PC-3 (cell line): ENCODE results near the gene ZNF628.

ENCODE experiments used
- CTCF ChIP-seq: fragments of 300-600 bp; sonication (generic); conservative IDR thresholded peaks from 2 replicates; pipeline ENCODE4 v1.5.1; 2017; ENCODE audit warnings: antibody characterized with exemption, low read depth, mild to moderate bottlenecking, low read length
- EZH2 ChIP-seq: fragments of 300-600 bp; sonication (generic); IDR thresholded peaks from one replicate; pipeline ENCODE4 v1.6.1; 2017; ENCODE audit warnings: antibody characterized with exemption, mild to moderate bottlenecking, low read length; ENCODE audit not compliant: unreplicated experiment
- EZH2phosphoT487 ChIP-seq: fragments of 300-600 bp; sonication (generic); IDR thresholded peaks from 2 replicates; pipeline ENCODE4 v1.6.1; 2018; ENCODE audit warnings: mild to moderate bottlenecking, antibody characterized with exemption, low read length, borderline replicate concordance

DNA sequence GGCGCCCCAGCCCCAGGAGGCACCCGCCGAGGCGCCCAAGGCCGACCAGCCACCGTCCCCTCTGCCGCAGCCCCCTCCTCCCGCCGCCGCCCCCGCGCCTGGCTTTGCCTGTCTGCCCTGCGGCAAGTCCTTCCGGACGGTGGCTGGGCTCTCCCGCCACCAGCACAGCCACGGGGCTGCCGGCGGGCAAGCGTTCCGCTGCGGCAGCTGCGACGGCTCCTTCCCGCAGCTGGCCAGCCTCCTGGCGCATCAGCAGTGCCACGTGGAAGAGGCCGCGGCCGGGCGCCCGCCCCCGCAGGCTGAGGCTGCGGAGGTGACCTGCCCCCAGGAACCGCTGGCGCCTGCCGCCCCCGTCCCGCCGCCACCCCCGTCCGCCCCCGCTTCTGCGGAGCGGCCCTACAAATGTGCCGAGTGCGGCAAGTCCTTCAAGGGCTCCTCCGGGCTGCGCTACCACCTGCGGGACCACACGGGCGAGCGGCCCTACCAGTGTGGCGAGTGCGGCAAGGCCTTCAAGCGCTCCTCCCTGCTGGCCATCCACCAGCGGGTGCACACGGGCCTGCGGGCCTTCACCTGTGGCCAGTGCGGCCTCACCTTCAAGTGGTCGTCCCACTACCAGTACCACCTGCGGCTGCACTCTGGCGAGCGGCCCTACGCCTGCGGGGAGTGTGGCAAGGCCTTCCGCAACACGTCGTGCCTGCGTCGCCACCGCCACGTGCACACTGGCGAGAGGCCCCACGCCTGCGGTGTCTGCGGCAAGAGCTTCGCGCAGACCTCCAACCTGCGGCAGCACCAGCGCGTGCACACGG, 5.9 kb downstream of the ZNF628 start:
- TF ChIP-seq CTCF (no peak), EZH2 (no peak), EZH2phosphoT487 (no peak)
